Stimulated activated CD8-positive, alpha-beta memory T cell treated with anti-CD3 and anti-CD28 coated beads, Interleukin-15, amount 100 ng/mL, for 24 hours (primary cell): ENCODE data around the gene IFNL3.
"Not testable (repeated sequence)": the region's sequence is repeated elsewhere in the genome, so short reads cannot be mapped to it uniquely, and the experiment has no call there.

Experiments used
- DNase-seq: peaks from one replicate; pipeline ENCODE4 v3.0.0-alpha.2; 2020; ENCODE audit warnings: low read depth

Gene IFNL3

GRCh38 chr19:39218230-39219007 is 26.4 kb downstream of the IFNL3 start:
- no peak for DNase-seq

- DNase-seq: no peak
Measured at GRCh38 chr19:39217094-39217493, 27.7 kb downstream of the IFNL3 start.

- not testable (repeated sequence) for DNase-seq
Measured at GRCh38 chr19:39215323-39215722, 29.5 kb downstream of the IFNL3 start.

DNA sequence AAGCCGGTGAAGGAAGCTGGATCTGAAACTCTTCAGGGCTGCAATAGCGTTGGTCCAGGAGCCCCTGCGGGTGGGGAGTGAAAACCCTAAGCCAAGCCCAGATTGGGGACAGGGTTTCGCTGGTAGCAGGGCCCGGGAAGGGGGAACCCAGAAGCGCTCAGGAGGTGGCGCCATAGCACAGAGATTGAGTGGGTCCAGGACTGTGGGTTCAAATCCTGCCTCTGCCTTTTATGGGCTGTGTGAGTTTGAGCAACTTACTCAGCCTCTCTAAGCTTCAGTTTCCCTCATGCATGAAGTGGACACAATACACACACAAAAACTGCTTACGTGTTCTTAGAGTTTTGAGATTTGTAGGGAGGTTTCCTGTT is 32.4 kb downstream of the IFNL3 start:
- DNase-seq: peak; percentile 10

- DNase-seq: no peak
Measured at GRCh38 chr19:39211731-39212374, 33.0 kb downstream of the IFNL3 start.

GRCh38 chr19:39209196-39209595 is 35.6 kb downstream of the IFNL3 start:
- DNase-seq: no peak

DNA sequence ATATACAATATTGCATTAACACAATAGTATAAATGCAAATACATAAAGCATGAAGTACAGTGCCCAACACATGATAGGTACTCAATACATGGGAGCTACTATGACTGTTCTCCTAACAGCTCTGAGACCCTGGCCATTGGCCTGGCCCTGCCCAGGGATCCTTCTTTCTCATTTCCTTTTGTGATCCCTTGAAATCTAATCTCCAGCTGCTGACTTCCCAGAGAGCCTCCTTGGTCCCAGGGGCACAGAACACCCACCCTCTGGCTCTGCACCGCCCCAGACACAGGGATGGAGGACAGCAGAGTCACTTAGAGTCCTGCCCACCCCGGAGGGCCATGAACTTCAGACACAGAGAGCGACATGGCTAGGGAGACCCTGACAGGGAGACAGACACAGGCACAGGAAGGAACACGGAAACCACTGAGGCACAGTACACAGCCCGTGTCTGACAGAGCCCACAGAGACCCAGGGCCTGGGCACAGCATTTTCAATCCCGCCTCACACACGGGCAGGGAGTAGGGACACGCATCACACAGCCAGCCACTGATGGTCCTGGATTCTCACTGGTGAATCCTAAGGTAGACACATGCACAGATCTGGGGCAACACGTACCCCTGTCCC is 36.5 kb downstream of the IFNL3 start:
- DNase-seq: no peak

DNA sequence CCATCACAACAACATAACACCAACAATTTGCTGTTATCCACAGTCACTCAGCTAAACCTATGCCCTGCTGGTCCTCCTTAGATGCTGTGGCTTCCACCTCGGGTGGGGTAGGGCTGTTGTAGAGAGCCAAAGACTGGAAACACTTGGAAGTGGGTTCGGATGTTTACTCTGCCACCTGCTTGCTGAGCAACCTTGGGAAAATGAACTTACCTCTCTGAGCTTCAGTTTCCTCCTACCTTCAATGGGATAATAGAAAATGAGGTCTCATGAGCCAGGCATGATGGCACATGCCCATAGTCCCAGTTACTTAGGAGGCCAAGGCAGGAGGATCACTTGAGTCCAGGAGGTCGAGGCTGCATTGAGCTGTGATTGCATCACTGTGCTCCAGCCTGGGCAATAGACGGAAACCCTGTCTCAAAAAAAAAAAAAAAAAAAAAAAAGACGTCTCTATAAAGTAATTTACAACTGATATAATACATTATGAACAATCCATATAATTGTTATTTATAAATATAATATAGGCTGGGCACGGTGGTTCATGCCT is 37.4 kb downstream of the IFNL3 start:
- no peak for DNase-seq

DNA sequence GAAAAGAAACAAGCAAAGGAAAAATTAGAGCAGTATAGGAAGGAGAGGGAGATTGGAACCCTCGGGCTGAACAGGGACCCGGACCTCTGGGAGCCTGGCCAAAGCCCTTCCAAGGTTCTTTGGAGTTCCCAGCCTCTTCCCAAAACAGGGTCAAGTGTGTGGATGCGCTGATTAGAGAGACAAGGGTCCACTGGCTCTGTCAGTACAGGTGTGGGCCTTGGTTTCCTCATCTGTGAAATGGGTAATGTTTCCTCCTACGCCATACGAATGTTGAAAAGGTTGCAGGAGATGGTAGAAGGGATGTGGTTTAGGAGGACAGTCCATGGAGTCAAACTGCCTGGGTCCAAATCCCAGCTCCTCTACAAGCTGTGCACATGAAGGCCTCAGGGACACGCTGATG is 38.7 kb downstream of the IFNL3 start:
- DNase-seq: no peak

- no peak for DNase-seq
Measured at GRCh38 chr19:39205449-39205764, 39.4 kb downstream of the IFNL3 start.

DNA sequence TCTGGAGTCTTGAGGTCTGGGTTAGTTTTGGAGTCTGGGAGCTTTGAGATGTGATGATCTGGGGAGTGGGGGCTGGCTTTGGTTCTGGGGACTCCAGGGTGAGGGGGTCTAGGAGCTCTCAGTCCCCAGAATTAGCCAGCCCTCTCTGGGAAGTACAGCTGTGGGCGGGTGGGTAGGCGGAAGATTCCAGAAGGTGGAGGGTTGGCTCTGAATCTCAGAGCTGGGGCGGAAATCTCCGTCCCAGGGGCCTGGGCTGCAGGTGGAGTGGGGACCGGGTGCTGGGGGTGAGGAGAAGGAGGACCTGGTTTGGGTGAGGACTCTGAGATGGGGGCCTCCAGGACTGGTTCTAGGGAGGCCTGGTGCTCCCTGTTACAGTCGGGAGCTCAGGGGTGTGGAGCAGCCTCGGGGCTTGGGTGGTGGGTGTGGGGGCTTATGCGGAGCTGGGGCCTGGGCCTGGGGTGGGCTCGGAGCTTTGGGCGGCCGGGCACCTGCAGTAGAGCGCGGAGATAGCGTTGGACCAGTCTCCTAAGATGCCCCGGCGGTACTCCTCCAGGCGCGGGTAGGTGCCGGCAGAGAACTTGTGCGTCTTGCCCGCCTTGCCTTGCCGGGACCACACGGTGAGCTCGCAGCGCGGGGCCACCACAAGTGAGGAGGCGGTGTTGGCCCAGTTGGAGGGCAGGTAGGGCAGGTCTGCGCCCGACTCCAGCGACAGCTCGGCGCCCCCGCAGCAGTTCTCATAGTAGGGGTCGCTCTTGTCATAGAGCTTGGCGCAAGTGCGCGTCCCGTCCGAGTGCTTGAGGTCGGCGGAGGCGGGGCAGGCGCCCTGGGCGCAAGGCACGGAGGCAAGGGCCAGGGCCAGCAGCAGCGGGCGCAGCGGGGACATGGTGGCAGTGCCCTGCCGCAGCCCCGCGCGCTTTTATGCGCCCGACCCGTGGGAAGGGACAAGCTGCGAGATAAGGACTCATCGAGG is 41.1 kb downstream of the IFNL3 start, which contains the start of gene SYCN:
Gene SYCN, minus strand, starts transcription at position 892 of the 970 bp plus-strand sequence. Its CDS starts 9 bp downstream, at position 883.
- no peak for DNase-seq

- DNase-seq: no peak
Measured at GRCh38 chr19:39202998-39203355, 41.8 kb downstream of the IFNL3 start.

- no peak for DNase-seq
Measured at GRCh38 chr19:39200803-39201115, 44.0 kb downstream of the IFNL3 start.

GRCh38 chr19:39200066-39200802 is 44.6 kb downstream of the IFNL3 start:
- DNase-seq: no peak

DNA sequence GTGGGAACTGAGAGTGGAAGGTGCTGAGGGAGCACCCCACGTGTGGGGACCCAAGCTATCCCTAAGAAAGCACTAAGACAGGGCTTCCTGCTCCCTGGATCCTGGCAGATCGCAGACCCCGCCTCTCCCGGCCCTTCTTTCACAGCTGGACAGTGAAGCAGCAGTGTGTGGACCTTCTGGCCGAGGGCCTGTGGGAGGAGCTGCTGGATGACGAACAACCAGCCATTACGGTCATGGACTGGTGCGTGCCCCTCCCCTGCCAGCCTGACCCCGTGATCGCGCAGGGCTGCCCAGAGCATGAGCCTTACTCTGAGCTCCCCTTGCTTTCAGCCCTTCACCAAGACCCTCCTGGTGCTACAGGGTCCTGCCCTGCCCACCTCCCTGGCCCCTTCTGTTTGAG is 45.8 kb downstream of the IFNL3 start:
- no peak for DNase-seq

GRCh38 chr19:39197808-39198207 is 47.0 kb downstream of the IFNL3 start:
- DNase-seq: no peak

DNA sequence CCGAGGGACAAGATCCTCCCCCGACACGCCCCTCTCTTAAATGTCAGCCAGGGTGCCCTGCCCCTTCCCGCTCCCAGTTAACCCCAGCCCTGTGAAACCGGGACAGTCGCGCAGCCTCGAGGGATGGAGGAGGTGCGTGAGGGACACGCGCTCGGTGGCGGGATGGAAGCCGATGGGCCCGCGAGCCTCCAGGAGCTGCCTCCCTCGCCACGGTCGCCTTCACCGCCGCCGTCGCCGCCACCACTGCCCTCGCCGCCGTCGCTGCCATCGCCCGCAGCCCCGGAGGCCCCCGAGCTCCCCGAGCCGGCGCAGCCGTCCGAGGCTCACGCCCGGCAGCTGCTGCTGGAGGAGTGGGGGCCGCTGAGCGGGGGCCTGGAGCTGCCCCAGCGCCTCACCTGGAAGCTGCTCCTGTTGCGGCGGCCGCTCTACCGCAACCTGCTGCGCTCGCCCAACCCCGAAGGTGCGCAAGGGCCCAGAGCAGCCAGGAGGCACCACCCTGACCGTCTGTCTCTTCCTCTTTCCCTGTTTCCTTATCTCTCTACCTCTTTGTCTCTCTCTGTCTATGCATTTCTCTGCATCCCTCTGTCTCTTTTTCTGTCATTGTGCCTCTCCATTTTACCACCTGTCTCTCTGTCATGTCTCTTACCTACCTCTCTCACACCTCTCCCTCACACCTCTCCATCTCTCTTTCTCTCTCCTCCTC is 47.8 kb downstream of the IFNL3 start, which contains the start of gene NCCRP1:
Gene NCCRP1, plus strand, starts transcription at position 105 of the 703 bp plus-strand sequence. Its CDS starts 19 bp downstream, at position 124.
- DNase-seq: no peak

GRCh38 chr19:39196320-39196719 is 48.5 kb downstream of the IFNL3 start:
- no peak for DNase-seq

DNA sequence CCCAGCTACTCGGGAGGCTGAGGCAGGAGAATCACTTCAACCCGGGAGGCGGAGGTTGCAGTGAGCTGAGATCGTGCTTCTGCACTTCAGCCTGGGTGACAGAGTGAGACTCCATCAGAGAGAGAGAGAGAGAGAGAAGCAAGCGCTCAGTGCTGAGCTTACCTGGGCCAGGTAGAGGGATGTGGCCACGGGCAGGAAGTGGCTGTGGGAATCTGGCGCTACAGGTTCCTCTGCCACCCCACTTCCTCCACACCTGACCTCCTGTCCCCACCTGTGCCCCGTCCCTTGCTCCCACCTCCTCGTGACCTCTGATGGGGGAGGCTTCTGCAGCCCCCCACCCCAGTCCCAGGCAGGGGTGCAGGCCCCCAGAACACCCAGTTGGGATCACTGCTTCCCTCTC is 49.1 kb downstream of the IFNL3 start:
- no peak for DNase-seq

DNA sequence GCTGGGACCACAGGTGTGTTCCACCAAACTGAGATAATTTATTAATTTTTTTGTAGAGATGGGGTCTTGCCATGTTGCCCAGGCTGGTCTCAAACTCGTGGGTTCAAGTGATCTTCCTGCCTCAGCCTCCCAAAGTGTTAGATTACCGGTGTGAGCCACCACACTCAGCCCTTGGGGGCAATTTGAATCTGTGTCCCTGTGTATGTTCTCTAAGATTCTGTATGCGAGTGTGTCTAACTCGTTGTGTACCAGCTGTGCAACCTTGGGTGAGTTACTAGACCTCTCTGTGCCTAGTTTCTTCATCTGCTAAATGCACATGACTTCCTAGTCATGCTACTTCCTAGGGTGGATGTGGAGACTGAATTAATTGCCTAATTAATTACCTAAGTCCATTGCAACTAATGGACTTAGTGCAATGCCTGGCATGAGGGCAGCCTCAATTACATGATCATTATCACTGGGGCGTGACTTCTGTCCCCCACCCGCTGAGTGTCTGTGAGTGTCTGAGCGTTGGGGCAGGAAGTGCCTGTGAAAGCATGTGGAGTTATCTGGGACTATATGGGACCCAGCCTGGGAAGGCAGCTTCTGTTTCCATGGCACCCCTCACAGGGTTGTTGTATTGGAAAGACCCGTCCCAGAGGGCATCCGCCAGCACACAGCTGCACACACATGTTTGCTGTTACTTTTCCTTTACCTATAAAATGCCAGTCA is 49.8 kb downstream of the IFNL3 start:
- DNase-seq: no peak
